ENCODE results near the gene NR6A1.
A peak's percentile ranks its signal among the peaks of the same experiment; 100 is the strongest.

The NR6A1 gene

DNA sequence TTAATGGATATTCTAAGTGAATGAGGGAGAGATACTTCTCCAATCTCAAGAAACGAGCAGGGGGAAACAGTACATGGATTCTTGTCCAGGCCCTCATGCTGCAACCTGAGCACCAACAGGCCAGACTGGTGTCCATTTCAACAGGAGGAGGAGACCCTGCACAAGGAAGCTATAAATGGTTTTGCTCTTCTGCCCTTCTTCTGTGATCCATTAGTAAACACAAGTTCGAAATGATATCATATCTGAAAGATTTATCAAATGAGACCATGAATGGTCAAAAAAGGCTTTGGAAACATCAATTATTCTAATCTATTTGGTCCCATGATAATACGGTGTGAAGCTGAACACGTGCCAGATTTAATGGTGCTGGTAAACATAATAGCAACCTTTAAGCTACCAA lies 109.8 kb downstream of the NR6A1 start:
- no peak for DNase-seq (ENCODE audit: low read depth)
- TF ChIP-seq CTCF (IDR thresholded peaks at IDR 0.05; ENCODE audit: low read length, missing control alignments), result no peak
- no peak overlapping the region for H3K4me3 ChIP-seq (replicated peaks; ENCODE audit: low read depth, low read length)

DNA sequence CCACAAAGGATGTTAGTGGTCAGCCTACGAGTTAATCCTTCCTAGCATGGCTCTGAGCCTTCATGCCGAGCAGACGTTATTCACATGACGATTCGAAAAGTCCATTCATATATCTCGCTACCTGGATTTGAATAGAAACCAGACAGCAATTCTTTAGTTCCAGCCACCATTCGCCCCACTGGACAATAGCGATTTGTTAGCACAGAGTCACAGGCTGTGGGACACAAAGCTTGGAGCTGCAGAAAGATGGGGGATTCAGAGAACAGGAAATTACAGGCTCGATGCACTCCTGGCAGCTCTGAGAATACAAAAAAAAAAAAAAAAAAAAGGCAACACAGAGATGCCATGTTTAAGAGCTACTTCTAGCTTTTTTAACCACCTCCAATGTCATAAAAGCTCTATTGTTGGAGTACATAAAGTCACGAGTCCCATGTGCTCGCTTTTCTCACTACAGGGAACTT lies 110.7 kb downstream of the NR6A1 start:
- no peak for TF ChIP-seq CTCF (IDR thresholded peaks at IDR 0.05; ENCODE audit: low read length, missing control alignments)
- DNase-seq (ENCODE audit: low read depth), result peak; percentile 70
- peak overlapping the region; percentile 72 for H3K4me3 ChIP-seq (replicated peaks; ENCODE audit: low read depth, low read length)

DNA sequence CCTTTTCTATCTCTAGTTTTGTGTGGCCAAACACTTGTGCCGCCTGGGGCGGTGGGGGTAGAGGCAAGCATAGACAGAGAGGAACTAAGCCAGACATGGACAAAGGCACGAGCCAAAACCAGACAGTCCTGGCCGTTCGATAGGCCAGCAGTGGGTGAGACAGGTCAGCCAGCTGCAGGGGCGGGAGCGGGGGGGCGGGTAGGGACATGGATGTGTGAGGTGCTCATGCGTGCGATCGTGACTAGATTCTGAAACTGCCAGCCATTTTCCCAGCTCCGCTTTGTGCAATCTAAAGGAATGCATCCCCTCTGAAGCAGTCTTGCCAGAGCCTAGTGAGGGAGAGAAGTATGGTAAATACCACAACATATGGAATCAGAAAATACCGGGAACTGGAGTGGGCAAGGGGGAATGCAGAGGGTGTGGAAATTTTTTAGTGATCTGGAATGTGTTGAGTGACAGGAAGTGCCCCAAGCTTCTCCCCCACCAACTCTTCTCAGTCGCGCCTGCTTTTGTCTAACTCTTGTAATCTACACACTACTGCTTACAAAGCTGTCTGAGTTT lies 111.9 kb downstream of the NR6A1 start:
- peak; percentile 95 for DNase-seq (ENCODE audit: low read depth)
- peak overlapping the region; percentile 72 for H3K4me3 ChIP-seq (replicated peaks; ENCODE audit: low read depth, low read length)
- no peak for TF ChIP-seq CTCF (IDR thresholded peaks at IDR 0.05; ENCODE audit: low read length, missing control alignments)

- DNase-seq (ENCODE audit: low read depth), result peak; percentile 97
- peak overlapping the region; percentile 72 for H3K4me3 ChIP-seq (replicated peaks; ENCODE audit: low read depth, low read length)
- TF ChIP-seq CTCF (IDR thresholded peaks at IDR 0.05; ENCODE audit: low read length, missing control alignments), result no peak
These were observed 112.7 kb downstream of the NR6A1 start for GRCh38 chr9:124658165-124659017.

DNA sequence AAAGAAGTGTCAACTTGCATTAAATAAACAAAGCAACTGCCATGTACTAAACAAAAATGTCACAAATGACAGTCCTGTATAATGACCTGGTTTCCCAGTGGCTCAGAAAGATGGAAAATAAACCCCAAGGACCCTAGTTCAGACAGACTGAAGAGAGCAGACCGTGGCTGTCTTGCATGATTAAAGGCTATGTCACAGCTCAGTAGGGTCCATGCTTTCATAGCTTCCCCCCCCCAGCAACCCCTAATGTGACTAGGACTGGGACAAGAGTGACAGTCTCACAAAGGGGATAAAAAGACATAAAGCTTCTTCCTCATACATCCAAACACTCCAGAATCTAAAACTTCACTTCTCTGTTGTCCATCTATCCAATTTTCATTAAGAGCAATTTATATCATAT lies 113.6 kb downstream of the NR6A1 start:
- DNase-seq (ENCODE audit: low read depth), result no peak
- H3K4me3 ChIP-seq (replicated peaks; ENCODE audit: low read depth, low read length), result no peak overlapping the region
- no peak for TF ChIP-seq CTCF (IDR thresholded peaks at IDR 0.05; ENCODE audit: low read length, missing control alignments)

DNA sequence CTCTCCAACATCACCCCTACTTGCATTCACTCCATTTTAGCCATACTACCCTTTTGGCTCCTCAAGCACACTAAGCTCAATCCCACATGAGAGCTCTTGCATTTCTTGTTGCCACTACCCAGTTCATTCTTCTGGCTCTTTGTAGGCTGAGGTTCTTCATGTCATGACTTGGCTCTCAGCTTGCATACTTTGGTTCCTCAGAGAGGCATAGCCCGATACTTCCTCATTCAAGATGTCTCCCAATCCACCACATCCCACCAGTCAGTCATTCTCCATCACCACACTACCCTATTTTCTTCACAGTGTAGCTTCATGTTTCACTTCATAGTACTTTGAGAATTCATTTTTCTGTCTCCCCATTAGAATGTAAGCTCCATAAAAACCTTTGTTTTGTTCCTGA lies 116.7 kb downstream of the NR6A1 start:
- DNase-seq (ENCODE audit: low read depth), result no peak
- TF ChIP-seq CTCF (IDR thresholded peaks at IDR 0.05; ENCODE audit: low read length, missing control alignments), result no peak
- no peak overlapping the region for H3K4me3 ChIP-seq (replicated peaks; ENCODE audit: low read depth, low read length)

All from fibroblast of pulmonary artery (primary cell).